Osteoblast (primary cell): Measurements from ENCODE around the gene FAM185A. TPM values are rescaled to one million over a fixed set of nuclear protein-coding genes. Genes with fewer than 3 reads are reported as not detected.

Experiments used
- DNase-seq: peaks from one replicate; pipeline ENCODE4 v3.0.0; 2011; ENCODE audit warnings: low spot score, mixed read lengths; ENCODE audit not compliant: insufficient read length; ENCODE audit errors: missing footprints
- H2AFZ ChIP-seq: 2 replicates; pipeline ENCODE4 v1.6.0; 2011; ENCODE audit warnings: mild to moderate bottlenecking, low read length
- H3K27ac ChIP-seq: 2 replicates; pipeline ENCODE4 v1.5.1; 2011; ENCODE audit warnings: mild to moderate bottlenecking, low read depth, low read length, moderate library complexity
- H3K27me3 ChIP-seq: 2 replicates; pipeline ENCODE4 v1.6.0; 2012; ENCODE audit warnings: mild to moderate bottlenecking, control low read depth, inconsistent platforms, low read length, moderate library complexity; ENCODE audit not compliant: insufficient read depth
- H3K36me3 ChIP-seq: 2 replicates; pipeline ENCODE4 v1.5.1; 2011; ENCODE audit warnings: mild to moderate bottlenecking, low read length, control low read depth, moderate library complexity; ENCODE audit not compliant: insufficient read depth
- H3K4me1 ChIP-seq: 2 replicates; pipeline ENCODE4 v1.5.1; 2011; ENCODE audit warnings: mild to moderate bottlenecking, low read length, control low read depth, moderate library complexity; ENCODE audit not compliant: insufficient read depth
- H3K4me2 ChIP-seq: 2 replicates; pipeline ENCODE4 v1.6.0; 2011; ENCODE audit warnings: mild to moderate bottlenecking, low read length; ENCODE audit not compliant: insufficient read depth
- H3K4me3 ChIP-seq: fragments of 200-600 bp; sonication (generic); 3 replicates; pipeline ENCODE4 v1.5.1; 2012; ENCODE audit warnings: mild to moderate bottlenecking, low read length, inconsistent platforms; ENCODE audit not compliant: insufficient read depth
- H3K79me2 ChIP-seq: 2 replicates; pipeline ENCODE4 v1.6.0; 2012; ENCODE audit warnings: mild to moderate bottlenecking, low read length, control low read depth, inconsistent platforms; ENCODE audit not compliant: insufficient read depth
- H3K9me3 ChIP-seq: 2 replicates; pipeline ENCODE4 v1.5.1; 2011; ENCODE audit warnings: low read depth, low read length, control low read depth
- H4K20me1 ChIP-seq: 2 replicates; pipeline ENCODE4 v1.6.0; 2012; ENCODE audit warnings: mild to moderate bottlenecking, low read length, control low read depth; ENCODE audit not compliant: insufficient read depth
- CTCF ChIP-seq: IDR thresholded peaks from 2 replicates; pipeline ENCODE4 v1.5.1; 2011; ENCODE audit warnings: mild to moderate bottlenecking, low read depth, low read length, moderate library complexity; ENCODE audit errors: extremely low read depth
- small RNA-seq: library from RNA; depleted of rRNA; stranded (forward); fragments of <200 nt; gene quantifications from one replicate; pipeline ENCODE3, GENCODE V24; 2012
- total RNA-seq: library from RNA; depleted of rRNA; stranded (reverse); fragments of >200 nt; gene quantifications from 2 replicates; pipeline ENCODE4 v1.2.3, GENCODE V29; 2012

FAM185A gene
- total RNA-seq, 1 donor: 7.6 TPM

DNA sequence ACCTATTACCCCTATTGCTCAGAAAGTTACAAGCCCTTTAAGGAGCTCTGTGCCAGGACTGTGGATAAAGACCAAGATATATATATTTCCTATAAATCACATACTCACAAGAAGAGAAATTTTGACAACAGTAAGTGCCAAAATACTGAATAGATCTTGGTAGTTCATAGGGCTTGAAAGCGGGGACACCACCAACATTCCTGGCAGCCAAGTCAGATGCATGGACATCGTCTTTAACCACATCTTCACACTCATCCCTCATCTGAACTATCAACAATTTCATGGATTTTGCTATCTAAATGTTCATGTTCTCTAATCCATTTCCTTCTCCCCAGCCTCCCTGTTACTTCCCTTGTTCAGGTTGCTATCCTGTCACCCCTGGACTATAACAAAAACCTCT, 96.5 kb downstream of the FAM185A start:
- DNase-seq: no peak
- Histone ChIP-seq H3K9me3 (no peaks in the 10 kb centered on the region), H3K27ac (no peak overlapping the region), H4K20me1 (no peaks in the 10 kb centered on the region), H3K4me1 (no peaks in the 10 kb centered on the region), H3K4me2 (no peak overlapping the region), H3K36me3 (no peaks in the 10 kb centered on the region), H3K4me3 (no peak overlapping the region), H2AFZ (no peak overlapping the region), H3K27me3 (no peaks in the 10 kb centered on the region), H3K79me2 (no peaks in the 10 kb centered on the region)
- no peak for TF ChIP-seq CTCF

DNA sequence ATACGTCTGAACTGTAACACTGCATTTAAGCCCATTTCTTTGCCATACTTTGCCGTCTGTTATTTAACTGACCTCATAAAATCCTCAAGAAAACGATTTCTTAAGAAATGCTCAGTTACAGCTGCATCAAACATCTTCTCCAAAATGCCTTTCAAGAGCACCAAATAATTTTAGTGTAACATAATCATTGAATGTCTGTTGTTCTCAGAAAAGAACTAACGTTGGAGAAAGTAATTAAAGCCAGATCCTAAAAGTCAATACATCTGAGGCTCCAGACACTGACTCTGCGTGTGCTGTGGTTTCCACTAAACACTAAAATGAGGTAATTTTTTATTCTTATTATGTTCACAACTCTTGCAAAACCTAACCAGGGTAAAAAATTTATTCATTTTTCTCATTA, 100.3 kb downstream of the FAM185A start:
- Histone ChIP-seq H3K79me2 (no peaks in the 10 kb centered on the region), H4K20me1 (no peaks in the 10 kb centered on the region), H3K4me1 (peaks cover 4% of the 10 kb centered on the region), H2AFZ (no peak overlapping the region), H3K4me2 (no peak overlapping the region), H3K4me3 (no peak overlapping the region), H3K27me3 (no peaks in the 10 kb centered on the region), H3K9me3 (no peaks in the 10 kb centered on the region), H3K27ac (no peak overlapping the region), H3K36me3 (no peaks in the 10 kb centered on the region)
- no peak for DNase-seq
- no peak for TF ChIP-seq CTCF

DNA sequence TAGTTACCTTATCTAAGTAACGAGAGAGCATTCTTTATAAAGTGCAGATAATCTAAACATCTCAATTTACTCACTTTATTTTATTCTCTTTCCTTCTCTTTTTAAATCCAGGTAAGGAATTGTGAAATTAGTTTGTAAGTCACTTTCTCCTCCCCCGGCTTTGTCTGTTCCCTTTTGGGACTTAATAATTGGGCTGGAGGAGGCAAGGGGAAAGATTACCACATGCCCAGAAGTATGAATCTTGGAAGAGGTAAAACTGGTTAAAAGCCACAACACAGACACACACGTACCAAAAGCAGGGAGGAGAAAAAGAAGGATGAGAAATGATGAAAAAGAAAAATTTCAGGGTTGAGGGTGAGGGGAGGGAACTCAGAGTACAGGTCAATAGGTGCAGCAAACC, 100.7 kb downstream of the FAM185A start:
- no peaks in the 10 kb centered on the region for H3K79me2 ChIP-seq
- no peak for DNase-seq
- H3K36me3 ChIP-seq: no peaks in the 10 kb centered on the region
- peaks cover 4% of the 10 kb centered on the region for H3K4me1 ChIP-seq
- no peaks in the 10 kb centered on the region for H4K20me1 ChIP-seq
- no peak overlapping the region for H3K4me2 ChIP-seq
- no peak overlapping the region for H3K4me3 ChIP-seq
- H3K9me3 ChIP-seq: no peaks in the 10 kb centered on the region
- no peak overlapping the region for H3K27ac ChIP-seq
- TF ChIP-seq CTCF: no peak
- no peaks in the 10 kb centered on the region for H3K27me3 ChIP-seq
- H2AFZ ChIP-seq: no peak overlapping the region

DNA sequence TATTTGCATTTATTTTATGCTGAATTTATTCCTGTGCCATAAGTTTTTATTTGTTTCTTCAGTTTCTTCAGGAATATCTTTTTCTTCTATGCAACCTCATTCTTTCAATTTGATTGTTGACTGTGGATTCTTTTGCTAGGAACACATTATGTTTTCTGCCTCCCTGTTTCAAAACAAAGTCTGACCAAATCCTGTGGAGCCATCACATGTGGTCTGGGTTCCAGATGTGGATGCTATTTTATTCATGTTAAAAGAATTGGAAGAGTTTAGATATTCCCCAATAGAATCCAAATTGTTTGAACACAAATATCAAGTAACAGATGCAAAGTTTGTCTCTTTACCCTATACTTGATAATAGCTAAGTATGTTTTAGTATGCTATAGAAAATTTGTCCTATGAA, 107.2 kb downstream of the FAM185A start:
- DNase-seq: no peak
- Histone ChIP-seq H3K4me2 (no peak overlapping the region), H3K9me3 (no peaks in the 10 kb centered on the region), H4K20me1 (no peaks in the 10 kb centered on the region), H2AFZ (no peak overlapping the region), H3K36me3 (no peaks in the 10 kb centered on the region), H3K79me2 (no peaks in the 10 kb centered on the region), H3K4me3 (no peak overlapping the region), H3K27ac (no peak overlapping the region), H3K27me3 (no peaks in the 10 kb centered on the region), H3K4me1 (peaks cover 1% of the 10 kb centered on the region)
- TF ChIP-seq CTCF: no peak

Small RNA genes within 50 kb of the gene (small RNA-seq; reads per million reads assigned to genes)
- not detected for gene RNU6-1136P

Other genes starting within 250 kb of the FAM185A start
- 1.8 and 3.3 TPM in 2 replicates for gene RASA4B, start 231.2 kb upstream of the FAM185A start, total RNA-seq
- gene UPK3BL2, start 205.3 kb upstream of the FAM185A start, total RNA-seq: 0.36 and 4.7 TPM in 2 replicates
- gene SPDYE2, start 197.8 kb upstream of the FAM185A start, total RNA-seq: not detected in 2 replicates
- gene POLR2J3, start 176.4 kb upstream of the FAM185A start, total RNA-seq: 23.9 and 44.2 TPM in 2 replicates
- 8.8 and 9.8 TPM in 2 replicates for gene RASA4, start 132.2 kb upstream of the FAM185A start, total RNA-seq
- gene UPK3BL1, start 106.2 kb upstream of the FAM185A start, total RNA-seq: 4.7 and 13.8 TPM in 2 replicates
- gene SPDYE2B, start 98.7 kb upstream of the FAM185A start, total RNA-seq: not detected in 2 replicates
- gene POLR2J2, start 77.3 kb upstream of the FAM185A start, total RNA-seq: 2.5 and 8.3 TPM in 2 replicates
- gene LRRC17, start 164.0 kb downstream of the FAM185A start, total RNA-seq: 12.3 and 14.4 TPM in 2 replicates